SH-SY5Y (cell line): ENCODE results near the gene HOXC13.

Source experiments
- GATA2 ChIP-seq: IDR thresholded peaks from 2 replicates; pipeline ENCODE4 v1.6.1; 2011; ENCODE audit warnings: mild to moderate bottlenecking, low read depth, low read length
- GATA3 ChIP-seq: IDR thresholded peaks from 2 replicates; pipeline ENCODE4 v1.6.1; 2011; ENCODE audit warnings: low read depth, mild to moderate bottlenecking, low read length, moderate library complexity

HOXC13 gene

DNA sequence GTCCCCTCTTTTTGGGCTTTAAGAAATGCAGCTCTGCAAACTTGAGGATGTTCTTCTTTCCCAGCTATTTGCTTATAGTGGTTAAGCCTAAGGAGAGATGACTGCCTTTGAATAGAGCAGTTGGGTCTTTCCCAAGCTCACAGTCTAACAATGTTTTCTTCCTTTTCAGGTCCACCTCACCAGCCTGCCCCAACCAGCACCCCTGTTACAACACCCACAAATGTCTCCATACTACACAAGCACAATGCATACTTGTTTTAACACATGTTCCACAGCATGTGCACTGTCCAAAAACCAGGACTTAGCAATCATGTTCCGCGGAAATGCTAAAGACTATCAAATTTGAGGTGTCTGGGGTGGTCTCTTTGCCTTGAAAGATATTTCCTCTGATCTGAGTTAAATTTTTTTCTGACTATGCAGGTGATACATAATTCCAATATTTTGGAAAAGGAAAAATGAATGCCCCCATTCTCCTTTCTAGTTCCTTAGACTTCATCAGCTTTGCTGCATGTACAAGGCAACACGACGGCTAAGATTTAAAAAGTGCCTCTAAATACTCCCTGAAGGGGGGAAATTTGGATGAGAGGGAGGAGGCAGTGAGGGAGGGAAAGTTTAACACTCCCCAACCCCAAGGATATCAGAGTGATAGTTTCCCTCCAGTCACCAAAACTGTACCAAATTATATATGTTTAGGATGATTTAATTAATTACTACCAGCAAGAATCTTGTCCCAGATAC, 6.6 kb upstream of the HOXC13 start:
- TF ChIP-seq GATA2 (no peak), GATA3 (no peak)

DNA sequence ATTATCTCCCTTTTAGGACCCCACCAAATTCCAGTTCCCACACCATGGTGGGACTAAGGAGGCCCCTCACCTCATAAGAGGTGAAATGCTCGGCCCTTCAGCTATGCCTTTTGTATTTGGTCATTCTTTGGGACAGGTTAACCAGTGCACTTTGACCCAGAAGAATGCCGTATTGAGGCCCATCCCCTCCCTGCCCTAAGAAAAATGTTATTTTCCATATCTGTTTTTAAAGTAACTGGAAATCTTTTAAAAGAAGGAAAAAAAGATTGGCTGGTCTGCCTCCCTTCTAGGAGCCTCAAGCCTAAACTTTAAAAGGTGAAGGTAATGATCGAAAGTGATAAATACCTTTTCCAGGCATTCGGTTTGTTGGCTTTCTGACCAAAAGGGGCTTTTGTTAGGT, 5.7 kb upstream of the HOXC13 start:
- TF ChIP-seq GATA3 = no peak
- TF ChIP-seq GATA2 = no peak

DNA sequence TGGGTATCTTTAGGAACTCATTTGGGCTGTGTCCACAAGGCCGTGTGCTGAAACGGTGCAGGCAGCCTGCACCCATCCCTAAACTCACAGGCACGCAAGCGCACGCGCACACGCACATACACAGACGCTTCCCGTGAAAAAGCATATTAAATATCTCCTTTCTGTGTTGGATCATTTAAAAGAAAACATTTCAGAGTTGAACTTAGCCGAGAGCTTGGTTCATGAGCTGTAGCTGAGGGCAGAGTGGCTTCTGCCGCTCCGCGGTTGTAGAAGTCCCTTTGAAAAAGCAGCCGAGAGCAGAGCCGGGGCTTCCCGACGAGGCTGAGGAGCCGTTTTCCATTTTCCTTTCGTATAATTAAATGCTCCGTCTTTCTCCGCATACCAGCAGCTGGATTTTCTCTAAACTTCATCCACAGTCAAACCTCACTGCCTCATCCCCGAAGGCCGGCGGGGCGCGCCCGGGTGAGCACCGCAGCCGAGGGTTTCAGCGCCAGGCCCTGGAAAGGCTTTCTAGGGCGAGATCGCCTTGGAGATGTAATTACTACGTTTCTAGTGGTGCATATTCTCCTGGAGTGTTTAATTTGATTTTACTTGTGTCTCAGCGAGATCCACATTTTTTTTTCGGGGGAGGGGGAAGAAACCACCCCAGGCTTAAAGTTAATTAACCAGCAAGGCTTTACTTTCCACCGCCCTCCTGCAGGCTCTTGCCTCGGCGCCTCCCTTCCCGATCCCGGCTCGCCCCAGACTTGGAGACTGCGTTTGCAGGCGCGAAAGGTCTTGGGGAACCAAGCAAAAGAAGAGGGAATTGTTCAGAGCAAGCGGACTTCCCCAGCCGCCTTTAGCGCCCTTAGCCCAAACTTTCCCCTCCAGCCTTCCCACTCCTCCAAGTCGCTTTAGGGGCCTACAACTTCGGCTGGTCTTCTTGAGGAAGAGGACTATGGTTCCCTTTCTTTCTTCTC, 3.0 kb upstream of the HOXC13 start:
- TF ChIP-seq GATA2 (no peak), GATA3 (no peak)

GRCh38 chr12:53937099-53937498, 1.5 kb upstream of the HOXC13 start:
- TF ChIP-seq GATA3 = no peak
- peak; percentile 33; the same call in 1 of the 2 replicates for TF ChIP-seq GATA2

DNA sequence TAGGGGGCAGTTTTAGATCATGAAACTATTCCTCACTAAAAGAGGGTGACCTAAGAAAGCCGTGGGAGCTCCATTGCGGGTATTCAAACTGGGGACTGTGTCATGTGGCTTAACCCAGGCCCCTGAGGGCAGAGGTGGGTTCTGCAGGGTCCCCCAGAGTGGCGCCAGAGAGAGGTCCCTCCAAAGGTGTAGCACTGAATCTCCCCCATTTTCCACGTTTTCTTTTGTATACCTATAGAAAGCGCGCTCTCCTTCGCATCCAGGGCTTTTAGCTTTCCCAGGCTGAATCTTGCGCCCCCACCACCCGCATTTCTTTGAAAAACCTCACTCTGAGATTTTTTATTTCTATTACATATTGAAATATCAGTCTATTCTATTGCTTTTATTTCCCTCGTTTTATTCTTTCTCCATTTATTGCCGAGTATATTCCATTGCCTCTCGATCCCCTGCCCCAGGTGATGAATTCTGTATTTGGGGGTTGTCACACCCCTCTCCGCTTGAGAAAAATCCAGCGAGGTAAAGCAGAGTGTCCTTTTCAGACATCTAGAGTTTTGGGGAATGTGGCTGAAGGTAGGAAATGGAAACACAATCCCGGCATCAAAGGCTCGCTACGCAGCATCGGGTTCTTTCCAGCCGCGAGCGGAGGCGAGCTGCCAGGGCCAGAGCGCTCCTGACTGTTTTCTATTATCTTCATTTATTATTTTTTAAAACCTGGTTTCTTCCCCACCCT, 870 bp upstream of the HOXC13 start:
- TF ChIP-seq GATA3 = no peak
- TF ChIP-seq GATA2 = no peak

- no peak for TF ChIP-seq GATA2
- no peak for TF ChIP-seq GATA3
These were observed 794 bp downstream of the HOXC13 start for GRCh38 chr12:53939141-53940108.

GRCh38 chr12:53940443-53941014, 1.9 kb downstream of the HOXC13 start:
- TF ChIP-seq GATA3 = no peak
- no peak for TF ChIP-seq GATA2

DNA sequence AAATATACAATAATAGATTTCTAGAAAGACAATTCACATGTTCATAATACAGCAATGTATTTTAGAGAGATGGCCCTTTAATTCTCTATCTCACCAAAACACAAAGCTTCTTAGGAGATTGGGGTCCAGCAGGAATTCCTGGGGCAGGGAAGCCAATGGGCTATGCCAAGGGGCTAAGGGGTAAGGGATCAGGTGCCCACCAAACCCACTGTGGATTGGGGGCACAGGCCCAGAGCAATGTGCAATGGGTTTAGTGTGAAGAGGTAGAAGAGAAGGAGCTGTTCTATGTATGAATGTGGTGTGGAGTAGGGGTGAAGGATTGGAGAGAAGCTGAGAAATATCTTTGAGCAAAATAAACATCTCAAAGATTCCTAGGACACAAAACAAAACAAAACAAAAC, 2.6 kb downstream of the HOXC13 start:
- TF ChIP-seq GATA2 (no peak), GATA3 (no peak)

GRCh38 chr12:53941750-53942149, 3.1 kb downstream of the HOXC13 start:
- TF ChIP-seq GATA2 (no peak), GATA3 (no peak)

DNA sequence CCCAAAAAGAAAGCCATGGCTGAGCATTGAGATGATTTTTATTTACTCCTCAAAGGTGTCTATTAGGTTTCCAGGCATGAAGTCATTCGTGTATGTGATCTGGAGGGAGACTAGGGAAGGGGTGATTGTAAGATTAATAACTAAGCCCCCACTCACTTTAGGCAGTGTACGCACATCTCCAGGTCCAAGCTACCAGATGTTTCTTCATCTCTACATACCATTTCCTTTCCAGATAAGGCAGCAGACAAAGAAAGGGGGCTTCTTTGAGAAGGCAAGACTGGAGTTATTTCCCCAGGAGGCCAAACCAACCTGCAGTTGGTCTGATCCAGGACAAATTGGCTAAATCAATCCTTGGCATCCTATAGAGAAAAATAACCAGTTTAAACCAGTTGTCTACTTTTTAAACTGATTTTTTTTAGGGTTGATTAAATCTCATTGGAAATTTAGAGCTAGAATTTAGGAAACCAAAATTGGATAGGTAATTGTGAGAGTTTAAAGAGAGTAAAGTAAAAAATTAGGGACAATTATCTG, 3.9 kb downstream of the HOXC13 start:
- TF ChIP-seq GATA2 (no peak), GATA3 (no peak)

GRCh38 chr12:53944209-53944608, 5.6 kb downstream of the HOXC13 start:
- TF ChIP-seq GATA2 (no peak), GATA3 (no peak)
